Ishikawa (cell line): ENCODE measurements around the gene FHL1.

ENCODE experiments used
- CEBPB ChIP-seq: IDR thresholded peaks from 2 replicates; pipeline ENCODE4 v1.6.1; 2012
- CREB1 ChIP-seq: IDR thresholded peaks from 2 replicates; pipeline ENCODE4 v1.6.1; 2012; ENCODE audit warnings: low read depth
- EGR1 ChIP-seq: IDR thresholded peaks from 2 replicates; pipeline ENCODE4 v1.6.1; 2012
- EP300 ChIP-seq: IDR thresholded peaks from 2 replicates; pipeline ENCODE4 v1.6.1; 2012; ENCODE audit warnings: borderline replicate concordance
- FOXM1 ChIP-seq: IDR thresholded peaks from 2 replicates; pipeline ENCODE4 v1.6.1; 2012; ENCODE audit warnings: low read depth, borderline replicate concordance
- MAX ChIP-seq: IDR thresholded peaks from 2 replicates; pipeline ENCODE4 v1.6.1; 2012
- NFIC ChIP-seq: IDR thresholded peaks from 2 replicates; pipeline ENCODE4 v1.6.1; 2012
- RAD21 ChIP-seq: IDR thresholded peaks from 2 replicates; pipeline ENCODE4 v1.6.1; 2012; ENCODE audit warnings: low read depth
- TAF1 ChIP-seq: IDR thresholded peaks from 2 replicates; pipeline ENCODE4 v1.6.1; 2012; ENCODE audit warnings: low read depth, mild to moderate bottlenecking
- TCF12 ChIP-seq: IDR thresholded peaks from 2 replicates; pipeline ENCODE4 v1.6.1; 2012; ENCODE audit warnings: low read depth
- TEAD4 ChIP-seq: IDR thresholded peaks from 2 replicates; pipeline ENCODE4 v1.6.1; 2012
- YY1 ChIP-seq: IDR thresholded peaks from 2 replicates; pipeline ENCODE4 v1.6.1; 2012; ENCODE audit warnings: low read depth
- ZBTB7A ChIP-seq: IDR thresholded peaks from 2 replicates; pipeline ENCODE4 v1.6.1; 2012; ENCODE audit warnings: low read depth
- TF ChIP-seq, protein P1 (sequence below): IDR thresholded peaks from 2 replicates; pipeline ENCODE4 v1.6.1; 2012
- TF ChIP-seq, protein P2 (sequence below): IDR thresholded peaks from 2 replicates; pipeline ENCODE4 v1.6.1; 2012; ENCODE audit warnings: low read depth, mild to moderate bottlenecking

FHL1 gene

DNA sequence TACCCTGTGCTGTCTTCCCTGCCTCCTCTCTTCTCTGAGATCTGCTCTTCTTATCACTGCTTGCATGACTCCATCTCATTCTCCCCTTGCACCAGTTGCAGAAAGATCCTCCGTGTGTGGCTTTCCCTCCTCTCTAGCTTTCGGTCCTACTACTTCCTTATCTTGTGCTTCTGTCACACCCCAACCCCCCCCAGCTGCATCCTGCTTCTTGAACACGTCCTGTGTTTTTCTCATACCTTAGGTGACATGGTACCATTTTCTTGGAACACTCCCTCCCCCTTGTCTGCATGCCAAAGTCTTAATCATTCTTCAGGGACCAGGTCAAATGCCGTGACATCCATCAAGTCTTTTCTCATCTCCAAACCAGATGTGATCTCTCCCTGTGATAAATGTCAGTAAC is 46.4 kb downstream of the FHL1 start:
- no peak for TF ChIP-seq CEBPB
- no peak for TF ChIP-seq NFIC
- TF ChIP-seq EGR1: no peak

- TF ChIP-seq RAD21: no peak
- TF ChIP-seq ZBTB7A: no peak
- TF ChIP-seq FOXM1: no peak
- no peak for TF ChIP-seq YY1
- no peak for TF ChIP-seq CEBPB
- no peak for TF ChIP-seq TCF12
- TF ChIP-seq TAF1: no peak
- no peak for TF ChIP-seq TEAD4
Observed at GRCh38 chrX:136194536-136194935, 47.2 kb downstream of the FHL1 start.

DNA sequence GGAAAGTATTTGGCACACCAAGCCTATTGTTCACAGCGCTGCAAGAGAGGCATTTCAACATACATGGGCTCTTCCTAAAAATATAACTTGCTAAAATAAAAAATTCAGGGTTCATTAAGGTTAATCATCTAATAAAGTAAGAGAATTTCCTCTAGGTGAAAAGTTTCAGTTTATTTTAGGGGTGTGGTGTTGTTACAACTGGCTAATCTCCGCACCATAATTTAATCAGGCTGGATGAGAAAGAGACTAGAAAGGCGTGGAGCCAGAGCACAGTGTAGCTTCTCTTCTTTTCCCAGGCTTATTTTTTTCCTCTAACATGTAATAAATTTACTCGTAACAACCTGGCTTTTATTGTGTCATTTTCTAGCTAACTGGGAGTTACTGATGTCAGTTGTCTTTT is 47.9 kb downstream of the FHL1 start:
- TF ChIP-seq CREB1 (no peak), TEAD4 (no peak), EP300 (no peak), RAD21 (no peak), NFIC (no peak), EGR1 (no peak), MAX (no peak), ZBTB7A (no peak), TAF1 (no peak), CEBPB (no peak), YY1 (no peak), FOXM1 (no peak), TCF12 (no peak)
- TF ChIP-seq, protein P1, sequence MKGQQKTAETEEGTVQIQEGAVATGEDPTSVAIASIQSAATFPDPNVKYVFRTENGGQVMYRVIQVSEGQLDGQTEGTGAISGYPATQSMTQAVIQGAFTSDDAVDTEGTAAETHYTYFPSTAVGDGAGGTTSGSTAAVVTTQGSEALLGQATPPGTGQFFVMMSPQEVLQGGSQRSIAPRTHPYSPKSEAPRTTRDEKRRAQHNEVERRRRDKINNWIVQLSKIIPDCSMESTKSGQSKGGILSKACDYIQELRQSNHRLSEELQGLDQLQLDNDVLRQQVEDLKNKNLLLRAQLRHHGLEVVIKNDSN: no peak
- TF ChIP-seq, protein P2, sequence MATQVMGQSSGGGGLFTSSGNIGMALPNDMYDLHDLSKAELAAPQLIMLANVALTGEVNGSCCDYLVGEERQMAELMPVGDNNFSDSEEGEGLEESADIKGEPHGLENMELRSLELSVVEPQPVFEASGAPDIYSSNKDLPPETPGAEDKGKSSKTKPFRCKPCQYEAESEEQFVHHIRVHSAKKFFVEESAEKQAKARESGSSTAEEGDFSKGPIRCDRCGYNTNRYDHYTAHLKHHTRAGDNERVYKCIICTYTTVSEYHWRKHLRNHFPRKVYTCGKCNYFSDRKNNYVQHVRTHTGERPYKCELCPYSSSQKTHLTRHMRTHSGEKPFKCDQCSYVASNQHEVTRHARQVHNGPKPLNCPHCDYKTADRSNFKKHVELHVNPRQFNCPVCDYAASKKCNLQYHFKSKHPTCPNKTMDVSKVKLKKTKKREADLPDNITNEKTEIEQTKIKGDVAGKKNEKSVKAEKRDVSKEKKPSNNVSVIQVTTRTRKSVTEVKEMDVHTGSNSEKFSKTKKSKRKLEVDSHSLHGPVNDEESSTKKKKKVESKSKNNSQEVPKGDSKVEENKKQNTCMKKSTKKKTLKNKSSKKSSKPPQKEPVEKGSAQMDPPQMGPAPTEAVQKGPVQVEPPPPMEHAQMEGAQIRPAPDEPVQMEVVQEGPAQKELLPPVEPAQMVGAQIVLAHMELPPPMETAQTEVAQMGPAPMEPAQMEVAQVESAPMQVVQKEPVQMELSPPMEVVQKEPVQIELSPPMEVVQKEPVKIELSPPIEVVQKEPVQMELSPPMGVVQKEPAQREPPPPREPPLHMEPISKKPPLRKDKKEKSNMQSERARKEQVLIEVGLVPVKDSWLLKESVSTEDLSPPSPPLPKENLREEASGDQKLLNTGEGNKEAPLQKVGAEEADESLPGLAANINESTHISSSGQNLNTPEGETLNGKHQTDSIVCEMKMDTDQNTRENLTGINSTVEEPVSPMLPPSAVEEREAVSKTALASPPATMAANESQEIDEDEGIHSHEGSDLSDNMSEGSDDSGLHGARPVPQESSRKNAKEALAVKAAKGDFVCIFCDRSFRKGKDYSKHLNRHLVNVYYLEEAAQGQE: no peak

DNA sequence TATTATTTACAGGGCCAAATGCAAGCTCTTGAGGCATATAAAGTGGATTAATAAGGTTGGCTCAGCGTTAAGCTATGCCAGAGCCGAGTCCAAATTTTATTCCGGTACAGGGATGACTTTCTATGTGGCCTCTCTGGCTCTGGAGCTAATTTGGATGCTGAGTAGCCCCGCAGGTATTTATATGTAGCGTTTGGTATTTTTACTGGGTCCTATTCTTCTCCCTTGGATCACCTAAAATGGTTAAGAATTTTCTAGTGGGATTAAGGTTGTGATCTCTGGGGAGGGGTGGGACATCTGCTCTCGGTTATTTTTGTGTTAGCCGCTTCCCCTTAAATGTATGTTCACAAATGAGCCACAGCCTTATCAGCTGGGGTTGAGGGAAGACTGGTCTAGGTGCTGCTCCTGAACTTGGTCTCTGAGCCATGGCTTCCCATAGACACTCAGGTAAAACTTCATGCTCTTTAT is 49.4 kb downstream of the FHL1 start:
- TF ChIP-seq, protein P2: no peak
- no peak for TF ChIP-seq RAD21
- no peak for TF ChIP-seq TEAD4
- TF ChIP-seq ZBTB7A: no peak
- TF ChIP-seq, protein P1: no peak

- TF ChIP-seq MAX (no peak), TEAD4 (no peak), TAF1 (no peak), EGR1 (no peak), NFIC (no peak), EP300 (no peak)
- TF ChIP-seq, protein P2: no peak
Observed at GRCh38 chrX:136198010-136198409, 50.7 kb downstream of the FHL1 start.
